HUDEP-2 (cell line): Measurements from ENCODE around the gene ADGRD2.
A peak's percentile ranks its signal among the peaks of the same experiment; 100 is the strongest.

ENCODE experiments used
- DNase-seq, 76 experiments: peaks; one replicate each; lab custom pipeline; 2025; ENCODE audit not compliant: unreplicated experiment in 76 of 76; lab: John Stamatoyannopoulos, UW

ADGRD2 gene

DNA sequence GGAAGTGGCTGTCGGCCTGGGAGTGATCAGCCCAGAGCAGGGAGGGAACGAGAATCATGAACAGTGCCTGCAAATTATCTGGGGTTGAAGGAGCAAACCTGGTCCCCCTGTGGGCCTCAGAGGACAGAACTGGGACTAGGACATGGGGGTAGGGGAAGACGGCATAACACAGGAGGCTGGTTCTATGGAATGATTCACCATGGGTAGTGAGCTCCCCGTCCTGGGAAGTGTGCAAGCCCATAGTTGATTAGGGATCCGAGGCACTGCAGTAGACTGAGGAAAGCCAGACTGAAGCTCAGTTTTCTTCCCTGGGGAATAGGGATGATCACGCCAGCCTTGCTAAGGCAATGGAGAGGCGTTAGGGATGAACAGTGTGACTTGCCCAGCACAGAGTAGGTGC is 5.6 kb downstream of the ADGRD2 start:
- DNase-seq: no peak

DNA sequence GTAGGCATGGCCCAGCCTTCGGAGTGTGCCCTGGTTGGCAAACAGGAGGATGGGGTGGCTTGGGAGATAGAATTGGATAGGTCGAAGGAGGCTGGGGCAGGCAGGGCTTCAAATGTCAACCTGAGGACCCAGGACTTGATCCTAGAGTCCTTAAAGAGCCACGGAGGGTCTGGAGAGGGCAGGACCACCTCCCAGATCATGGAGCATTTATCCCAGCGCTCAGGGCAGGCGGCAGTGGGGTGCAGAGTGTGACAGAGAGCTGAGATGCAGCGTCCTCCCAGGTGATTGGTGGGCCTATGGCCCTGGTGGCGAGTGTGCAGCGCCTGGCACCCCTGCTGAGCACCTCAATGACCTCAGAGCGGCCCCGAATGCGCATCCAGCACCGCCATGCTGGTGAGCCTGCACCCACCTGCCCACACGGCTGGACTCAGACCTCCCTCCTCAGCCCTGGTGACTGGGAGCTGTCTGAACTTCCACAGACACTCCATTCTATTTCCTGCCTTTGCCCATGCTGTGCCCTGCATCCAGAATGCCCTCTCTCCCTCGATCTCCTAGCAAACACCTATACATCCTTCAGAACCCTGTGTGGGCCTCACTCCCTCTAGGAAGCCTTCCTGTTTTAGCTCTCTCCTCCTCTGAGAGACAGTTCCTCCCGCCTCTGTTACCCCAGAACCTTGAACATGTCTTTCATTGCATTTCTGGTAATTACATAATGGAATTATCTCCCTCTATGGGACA is 6.3 kb downstream of the ADGRD2 start:
- DNase-seq: no peak

DNA sequence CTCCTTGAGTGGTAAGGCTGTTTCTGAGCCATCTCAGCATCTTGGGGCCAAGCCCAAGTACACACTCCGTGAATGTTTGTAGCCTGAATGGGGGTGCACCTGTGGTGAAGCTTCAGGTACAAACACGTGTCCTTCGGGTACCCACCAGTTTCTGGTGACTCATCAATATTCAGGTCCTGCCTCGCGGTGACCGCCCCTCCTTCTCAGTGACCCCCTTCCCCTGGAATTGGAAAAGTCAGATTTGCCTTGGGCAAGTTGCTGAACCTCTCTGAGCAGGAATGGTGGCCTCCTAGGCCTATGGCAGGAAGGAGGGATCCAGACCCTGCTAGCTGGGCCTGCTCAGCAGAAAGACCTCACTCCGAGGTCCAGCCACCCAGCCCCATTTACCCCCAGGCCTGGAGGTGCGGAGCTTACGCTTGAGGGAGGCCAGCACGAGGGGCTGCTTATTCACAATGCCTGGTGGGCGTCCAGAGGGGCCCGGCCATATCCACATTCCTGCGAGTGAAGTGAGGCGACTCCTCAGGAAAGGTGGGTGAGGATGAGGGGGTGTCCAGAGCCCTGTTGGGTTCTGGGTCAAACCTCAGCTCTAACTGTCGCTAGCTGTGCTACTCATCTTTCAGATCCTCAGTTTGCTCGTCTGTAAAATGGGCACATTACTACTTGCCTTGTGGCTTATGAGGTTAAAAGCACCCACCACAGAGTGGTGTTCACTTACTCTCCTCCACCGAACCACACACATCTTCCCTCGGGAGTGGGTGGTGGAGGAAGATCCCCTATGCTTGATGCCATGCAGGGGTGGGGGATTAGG is 7.0 kb downstream of the ADGRD2 start:
- DNase-seq: no peak

DNA sequence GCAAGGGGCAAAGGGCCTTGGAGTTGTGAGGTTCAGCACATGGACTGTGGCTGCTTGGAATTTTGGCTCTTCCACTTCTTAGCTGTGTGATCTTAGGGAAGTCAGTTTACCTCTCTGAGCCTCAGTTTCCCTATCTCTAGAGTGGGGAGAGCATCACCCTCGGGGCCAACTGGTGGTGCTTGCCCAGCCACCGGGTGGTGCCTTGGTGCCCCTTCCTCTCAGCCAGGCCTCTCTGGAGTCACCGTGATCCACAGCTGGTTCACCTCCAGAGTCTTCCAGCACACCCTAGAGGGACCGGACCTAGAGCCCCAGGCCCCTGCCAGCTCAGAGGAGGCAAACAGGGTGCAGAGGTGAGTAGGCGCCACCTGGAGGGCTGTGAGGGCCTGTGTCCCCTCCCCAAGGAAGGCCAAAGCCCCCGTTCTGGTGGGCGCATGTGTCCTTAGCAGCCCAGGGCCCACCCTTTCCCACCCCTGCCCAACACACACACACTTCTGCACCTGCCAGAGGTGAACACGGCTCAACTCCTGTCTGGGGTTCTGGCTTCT is 7.7 kb downstream of the ADGRD2 start:
- DNase-seq: no peak

DNA sequence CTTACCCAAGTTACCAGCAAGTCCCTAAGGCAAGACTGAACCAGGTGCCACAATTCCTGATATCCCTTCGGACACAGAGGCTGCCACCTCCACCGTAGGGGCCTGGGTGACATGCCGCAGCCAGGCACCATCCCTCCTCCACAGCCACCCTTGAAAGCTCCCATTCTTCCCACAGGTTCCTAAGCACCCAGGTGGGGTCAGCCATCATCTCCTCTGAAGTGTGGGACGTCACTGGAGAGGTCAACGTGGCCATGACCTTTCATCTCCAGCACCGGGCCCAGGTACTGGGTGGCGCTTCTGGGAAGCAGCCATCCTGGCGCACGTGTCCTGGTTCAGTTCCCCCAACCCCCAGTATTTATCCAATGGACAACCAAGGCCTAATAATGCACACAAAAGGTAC is 8.2 kb downstream of the ADGRD2 start:
- DNase-seq: no peak

DNA sequence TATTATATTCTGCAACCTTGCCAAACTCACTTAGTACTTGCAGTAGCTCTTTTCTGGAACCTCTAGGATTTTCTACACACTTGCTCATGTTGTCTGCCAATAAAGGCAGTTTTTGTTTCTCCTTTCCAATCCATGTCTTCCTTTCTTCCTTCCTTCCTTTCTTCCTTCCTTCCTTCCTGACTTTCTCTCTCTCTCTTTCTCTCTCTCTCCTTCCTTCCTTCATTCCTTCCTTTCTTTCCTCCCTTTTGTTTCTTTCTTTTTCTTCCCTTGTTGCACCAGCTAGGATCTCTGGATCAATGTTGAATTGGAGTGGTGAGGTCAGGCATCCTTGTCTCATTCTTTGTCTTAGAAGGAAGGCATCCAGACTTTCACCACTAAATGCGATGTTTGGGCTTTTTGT is 12.5 kb downstream of the ADGRD2 start:
- no peak for DNase-seq

DNA sequence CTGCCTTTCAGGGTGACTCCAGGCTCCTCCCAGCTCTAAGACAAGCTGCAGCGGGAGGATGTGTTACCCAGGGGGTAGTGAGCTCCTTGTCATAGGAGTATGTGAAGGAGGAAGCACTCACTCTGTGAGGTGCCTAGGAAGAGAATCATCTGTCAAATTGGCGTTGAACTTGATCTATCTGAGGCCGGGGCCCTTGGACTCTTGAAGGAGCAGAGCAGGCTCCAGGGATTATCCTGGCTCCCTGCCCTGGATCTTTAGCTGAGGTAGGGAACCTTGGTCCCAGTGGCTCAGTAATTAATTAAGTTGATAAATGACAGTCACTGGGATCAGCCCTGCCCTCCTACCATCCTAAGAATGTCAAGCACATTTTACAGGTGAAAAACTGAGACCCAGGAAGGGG is 15.5 kb downstream of the ADGRD2 start:
- DNase-seq: no peak

DNA sequence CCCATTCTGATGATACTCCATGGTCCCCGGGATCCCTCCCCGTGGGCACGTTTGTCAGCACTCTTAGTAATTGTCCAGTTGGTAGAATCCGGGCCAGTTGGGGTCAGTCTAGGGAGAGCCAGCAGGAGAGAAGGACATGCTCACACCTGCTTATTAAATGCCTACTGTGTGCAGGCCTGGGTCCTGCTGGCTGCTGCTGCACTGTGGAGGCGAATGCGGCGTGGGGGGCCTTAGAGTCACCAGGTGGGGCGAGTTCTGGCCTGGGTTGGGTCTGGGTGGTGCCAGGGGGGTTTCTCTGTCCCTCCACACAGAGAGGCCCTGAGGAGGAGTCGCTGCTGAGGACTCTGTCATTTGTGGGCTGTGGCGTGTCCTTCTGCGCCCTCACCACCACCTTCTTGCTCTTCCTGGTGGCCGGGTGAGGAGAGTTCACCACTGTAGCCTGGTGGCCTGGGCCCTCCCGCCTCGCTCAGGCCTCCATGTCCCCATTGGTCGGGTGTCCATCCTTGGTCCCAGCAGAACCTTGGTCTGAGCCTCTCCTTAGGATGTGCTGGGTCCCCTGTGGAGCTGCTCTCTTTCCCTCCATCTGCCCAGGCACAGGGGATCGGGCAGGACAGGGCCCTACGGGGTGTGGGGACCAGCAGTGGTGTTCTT is 17.3 kb downstream of the ADGRD2 start:
- no peak for DNase-seq

DNA sequence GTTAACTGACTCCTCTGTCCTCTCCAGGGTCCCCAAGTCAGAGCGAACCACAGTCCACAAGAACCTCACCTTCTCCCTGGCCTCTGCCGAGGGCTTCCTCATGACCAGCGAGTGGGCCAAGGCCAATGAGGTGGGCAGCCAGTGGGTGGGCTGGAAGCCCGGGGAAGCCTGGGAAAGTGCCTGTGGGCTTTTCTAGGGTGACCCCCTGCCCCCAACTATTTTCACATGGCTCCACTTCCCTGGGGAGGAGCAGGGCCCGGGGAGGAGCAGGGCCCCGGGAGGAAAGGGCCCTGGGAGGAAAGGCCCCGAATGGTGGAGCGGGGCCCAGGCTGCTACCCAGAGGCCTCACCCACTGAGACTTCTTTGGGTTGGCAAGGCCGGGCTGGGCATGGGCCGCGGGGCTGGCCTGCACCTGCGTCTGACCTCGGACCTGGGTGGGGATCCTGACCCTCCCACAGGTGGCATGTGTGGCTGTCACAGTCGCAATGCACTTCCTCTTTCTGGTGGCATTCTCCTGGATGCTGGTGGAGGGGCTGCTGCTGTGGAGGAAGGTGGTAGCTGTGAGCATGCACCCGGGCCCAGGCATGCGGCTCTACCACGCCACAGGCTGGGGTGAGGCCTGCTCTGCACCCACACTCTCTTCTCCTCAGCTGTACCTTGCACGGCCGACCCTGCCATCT is 17.9 kb downstream of the ADGRD2 start:
- DNase-seq: no peak

DNA sequence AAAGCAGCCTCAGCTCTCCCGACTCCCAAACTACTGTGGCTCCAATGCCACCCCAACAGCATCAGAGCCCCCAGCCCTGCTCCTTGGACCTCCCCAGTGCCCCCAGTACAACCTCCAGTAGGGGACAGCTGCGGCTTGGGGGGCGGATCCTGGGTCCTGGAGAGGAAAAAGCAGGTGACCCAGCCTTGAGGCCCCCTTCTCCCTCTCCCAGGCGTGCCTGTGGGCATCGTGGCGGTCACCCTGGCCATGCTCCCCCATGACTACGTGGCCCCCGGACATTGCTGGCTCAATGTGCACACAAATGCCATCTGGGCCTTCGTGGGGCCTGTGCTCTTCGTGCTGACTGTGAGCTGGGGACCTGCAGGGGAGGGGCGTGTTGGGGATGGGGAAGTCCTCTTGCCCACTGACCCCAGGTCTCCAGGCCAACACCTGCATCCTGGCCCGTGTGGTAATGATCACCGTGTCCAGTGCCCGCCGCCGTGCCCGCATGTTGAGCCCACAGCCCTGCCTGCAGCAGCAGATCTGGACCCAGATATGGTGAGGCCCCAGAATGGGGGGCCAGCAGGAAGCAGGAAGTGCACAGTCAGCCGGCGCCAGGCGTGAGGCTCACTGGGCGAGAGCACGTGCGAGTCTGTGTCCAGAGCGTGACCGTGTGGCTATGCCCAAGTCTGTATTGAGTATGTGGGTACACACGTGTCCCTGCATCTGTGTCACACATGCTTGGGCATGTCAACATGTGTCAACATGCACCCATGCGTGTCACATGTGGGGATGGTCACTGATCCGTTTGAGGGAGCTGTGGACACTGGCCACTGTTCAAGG is 19.0 kb downstream of the ADGRD2 start:
- DNase-seq: no peak

DNA sequence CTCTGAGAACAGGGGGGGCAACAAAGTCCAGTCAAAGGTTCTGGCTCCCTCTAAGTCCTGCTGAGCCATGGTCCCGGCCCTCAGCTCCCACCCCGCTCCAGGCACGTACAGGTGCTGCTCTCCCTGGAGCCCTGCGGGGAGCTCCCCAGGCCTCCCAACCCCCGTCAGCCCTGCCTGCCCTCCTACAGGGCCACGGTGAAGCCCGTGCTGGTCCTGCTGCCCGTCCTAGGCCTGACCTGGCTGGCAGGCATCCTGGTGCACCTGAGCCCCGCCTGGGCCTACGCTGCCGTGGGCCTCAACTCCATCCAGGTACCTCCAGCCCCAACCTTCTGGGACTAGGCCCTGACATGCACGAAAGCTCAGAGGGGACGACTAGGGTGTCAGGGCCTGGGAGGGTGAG is 20.1 kb downstream of the ADGRD2 start:
- DNase-seq: no peak

DNA sequence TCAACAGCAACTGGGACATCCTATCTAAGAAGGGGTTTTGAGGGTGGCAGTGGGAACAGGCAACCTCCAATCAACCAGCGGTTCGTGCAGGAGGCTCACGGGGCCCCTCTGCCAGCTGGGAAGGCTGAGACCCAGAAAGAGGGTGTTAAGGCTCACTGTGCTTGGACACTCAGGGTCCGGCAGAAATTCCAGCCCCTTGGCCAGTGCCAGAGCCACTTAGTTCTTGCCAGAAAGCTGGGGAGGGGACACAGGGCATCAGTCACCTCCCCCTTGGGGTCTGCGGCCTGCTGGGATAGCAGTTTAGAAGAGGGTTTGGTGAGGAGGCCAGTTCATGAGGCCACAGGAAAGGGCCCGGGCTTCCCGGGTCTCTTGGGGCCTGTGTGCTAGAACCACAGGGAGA is 20.5 kb downstream of the ADGRD2 start:
- no peak for DNase-seq

DNA sequence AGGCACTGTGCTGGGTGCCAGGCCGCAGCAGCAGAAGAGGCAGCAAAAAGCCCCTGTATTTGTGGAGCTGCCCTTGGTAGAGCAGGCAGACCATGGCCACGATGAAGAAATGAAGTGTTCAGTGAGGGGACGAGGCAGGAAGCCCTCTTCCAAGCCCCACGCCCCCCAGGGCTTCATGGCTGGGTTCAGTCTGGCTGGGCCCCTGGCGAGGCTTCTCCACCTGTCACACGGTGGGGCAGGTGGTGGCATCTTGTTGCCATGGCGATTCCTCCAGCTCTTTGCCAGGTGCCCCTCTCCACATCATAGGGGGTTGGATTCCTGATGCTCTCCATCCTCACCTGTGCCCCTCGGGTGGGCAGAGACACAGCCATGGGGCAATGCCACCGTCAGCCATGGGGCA is 21.5 kb downstream of the ADGRD2 start:
- DNase-seq: no peak

DNA sequence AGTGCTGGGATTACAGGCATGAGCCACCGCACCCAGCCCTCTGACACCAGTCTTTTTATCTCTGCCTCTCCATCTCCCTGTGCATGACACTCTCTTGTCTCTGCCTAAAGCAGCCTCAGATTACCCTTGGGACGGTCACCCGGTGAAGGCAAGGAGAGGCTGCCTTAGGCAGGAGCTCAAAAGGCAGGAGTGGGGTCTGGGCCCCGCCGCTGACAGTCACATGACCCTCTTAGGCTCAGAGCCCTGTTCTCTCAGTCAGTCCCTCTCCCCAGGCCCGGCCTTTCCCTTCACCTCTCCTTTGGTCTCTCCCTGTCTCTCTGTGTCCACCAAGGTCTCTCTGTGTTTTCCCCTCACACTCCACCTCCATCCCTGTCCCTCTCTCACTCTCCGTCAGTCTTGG is 22.5 kb downstream of the ADGRD2 start:
- DNase-seq: peak in 4 of 76 experiments; percentile 10 to 22 (median 20)

DNA sequence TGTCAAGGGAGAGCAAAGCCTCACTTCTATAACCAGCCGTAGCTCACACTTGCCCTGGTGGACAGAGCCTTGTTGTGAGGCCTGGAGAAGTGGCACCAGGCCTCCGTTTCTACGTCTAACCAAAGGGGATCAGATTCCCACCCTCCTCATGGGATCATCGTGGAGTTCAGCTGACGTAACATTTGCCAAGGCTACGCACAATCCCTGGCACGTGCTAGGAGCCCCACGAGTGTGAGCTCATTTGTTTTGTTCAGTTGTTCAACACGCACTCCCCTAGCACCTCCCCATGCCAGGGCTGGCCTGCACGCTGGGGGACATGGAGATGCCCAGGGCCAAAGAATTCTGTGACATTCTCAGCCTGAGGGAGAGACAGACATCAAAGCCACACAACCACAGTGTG is 23.1 kb downstream of the ADGRD2 start:
- DNase-seq: no peak

DNA sequence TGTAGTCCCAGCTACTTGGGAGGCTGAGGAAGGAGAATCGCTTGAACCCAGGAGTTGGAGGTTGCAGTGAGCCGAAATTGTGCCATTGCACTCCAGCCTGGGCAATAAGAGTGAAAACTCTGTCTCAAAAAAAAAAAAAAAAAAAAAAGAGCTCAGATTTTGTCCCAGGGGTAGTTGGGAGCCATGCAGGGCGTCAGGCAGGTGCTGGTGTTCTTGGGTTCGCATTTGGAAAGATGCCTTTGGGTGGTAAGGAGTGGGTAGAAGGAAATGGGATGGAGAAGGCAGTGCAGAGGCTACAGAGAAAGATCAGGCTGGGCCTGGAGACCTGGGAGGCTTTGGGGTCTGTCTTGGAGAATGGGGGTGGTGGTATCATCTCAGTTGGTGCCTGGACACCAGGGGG is 23.9 kb downstream of the ADGRD2 start:
- no peak for DNase-seq

DNA sequence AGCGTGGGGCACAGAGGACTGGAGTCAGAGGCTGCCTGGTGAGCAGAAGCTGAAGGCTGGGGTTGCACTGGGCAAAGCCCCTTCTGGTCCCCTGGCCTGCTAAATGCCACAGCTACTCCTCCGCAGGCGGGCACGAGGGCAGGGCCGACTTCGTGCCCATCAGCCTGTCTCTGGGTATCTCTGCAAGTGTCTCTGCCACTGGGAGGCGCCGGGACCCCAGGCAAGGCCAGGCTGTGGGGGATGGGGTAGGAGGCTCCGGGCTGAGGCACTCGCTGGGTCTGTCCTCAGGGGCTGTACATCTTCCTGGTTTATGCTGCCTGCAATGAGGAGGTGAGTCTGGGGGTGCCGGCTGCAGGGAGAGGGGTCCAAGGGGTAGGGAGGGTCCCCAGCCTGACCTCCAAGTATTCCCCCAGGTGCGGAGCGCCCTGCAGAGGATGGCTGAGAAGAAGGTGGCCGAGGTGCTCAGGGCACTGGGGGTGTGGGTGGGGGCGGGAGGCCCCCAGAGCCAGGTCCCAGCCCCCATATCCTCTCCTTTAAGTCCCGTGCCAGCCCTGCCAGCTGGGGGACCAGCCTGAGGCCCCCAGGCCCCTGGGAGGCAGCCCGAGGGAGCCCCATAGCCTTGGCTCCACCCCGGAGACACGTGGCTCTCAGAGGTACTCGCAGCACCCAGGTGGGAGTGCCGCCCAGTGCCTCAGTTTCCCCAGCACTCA is 25.1 kb downstream of the ADGRD2 start:
- peak in 13 of 76 experiments; percentile 5 to 38 (median 15) for DNase-seq

DNA sequence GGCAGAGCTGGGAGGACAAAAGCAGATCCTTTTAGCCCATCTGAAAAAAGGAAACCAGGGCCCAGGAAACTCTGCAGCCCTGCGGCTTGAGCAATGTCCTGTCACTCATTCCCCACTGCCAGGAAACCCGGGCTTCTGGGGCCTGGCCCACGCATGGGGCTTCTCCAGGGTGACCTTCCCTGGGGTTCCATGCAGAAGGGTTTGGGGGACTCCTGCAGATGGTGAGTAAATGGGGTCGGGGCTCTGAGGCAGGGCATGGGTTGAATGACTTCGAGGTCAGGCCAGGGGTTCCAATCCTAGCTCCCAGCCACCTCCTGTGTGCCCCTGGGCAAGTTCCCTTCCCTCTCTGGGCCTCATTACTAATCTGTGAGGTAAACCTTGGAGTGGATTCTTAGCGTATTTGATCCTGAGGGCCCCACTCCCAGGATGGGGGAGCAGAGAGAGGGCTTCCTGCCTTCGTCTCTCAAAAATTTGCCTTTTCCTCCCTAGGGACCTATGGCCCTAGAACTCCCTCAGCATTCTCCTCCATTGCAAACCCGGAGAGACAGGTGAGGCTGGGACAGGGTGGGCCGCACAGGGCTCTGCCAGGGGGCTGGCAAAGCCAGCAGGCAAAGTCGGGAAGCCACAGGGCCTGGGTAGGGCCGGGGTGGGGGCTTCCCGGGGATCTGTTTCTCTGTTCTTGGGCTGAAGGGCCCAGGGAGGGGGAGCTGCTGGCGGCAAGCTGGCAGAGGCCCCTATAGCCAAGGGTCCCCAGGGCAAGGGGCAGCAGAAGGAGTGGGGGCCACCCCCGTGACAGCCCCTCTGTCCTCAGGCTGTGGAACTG is 25.8 kb downstream of the ADGRD2 start:
- DNase-seq: no peak

DNA sequence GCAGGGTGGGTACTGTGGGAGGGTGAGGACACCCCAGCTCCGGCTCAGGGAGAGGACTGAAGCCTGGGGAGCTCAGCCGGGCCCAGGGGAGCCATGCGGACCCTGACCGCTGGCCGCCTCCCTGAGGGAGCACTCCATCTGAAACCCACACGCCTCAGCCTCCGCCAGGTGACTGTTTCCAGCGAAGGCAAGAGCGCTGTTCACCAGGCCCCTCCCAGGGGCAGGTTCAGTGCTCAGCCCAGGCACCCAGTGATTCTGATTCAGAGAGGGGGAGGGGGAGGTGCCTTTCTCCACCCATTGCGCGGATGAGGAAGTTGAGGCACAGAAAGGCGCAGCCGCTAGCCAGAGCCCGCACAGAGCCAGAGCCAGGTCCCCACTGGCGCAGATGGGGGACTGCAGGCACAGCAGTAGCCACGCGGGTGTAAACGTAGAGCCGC is 27.0 kb downstream of the ADGRD2 start:
- no peak for DNase-seq
